ENCODE data around the gene SLC9A5.

Gene SLC9A5

GRCh38 chr16:67235816-67236562 lies 12.8 kb upstream of the SLC9A5 start:
- no peak for TF ChIP-seq CTCF (IDR thresholded peaks at IDR 0.05)
- DNase-seq (ENCODE audit: low spot score), result no peak
- no peak overlapping the region for H3K27ac ChIP-seq
- H3K4me3 ChIP-seq, result no peak overlapping the region

GRCh38 chr16:67236563-67237395 lies 12.0 kb upstream of the SLC9A5 start:
- no peak overlapping the region for H3K27ac ChIP-seq
- H3K4me3 ChIP-seq, result no peak overlapping the region
- TF ChIP-seq CTCF (IDR thresholded peaks at IDR 0.05), result no peak
- DNase-seq (ENCODE audit: low spot score), result peak; percentile 74

- no peak overlapping the region for H3K27ac ChIP-seq
- no peak for DNase-seq (ENCODE audit: low spot score)
- H3K4me3 ChIP-seq, result no peak overlapping the region
- no peak for TF ChIP-seq CTCF (IDR thresholded peaks at IDR 0.05)
Observed at GRCh38 chr16:67237396-67238277, 11.1 kb upstream of the SLC9A5 start.

- Histone ChIP-seq H3K27ac (no peak overlapping the region), H3K4me3 (no peak overlapping the region)
- TF ChIP-seq CTCF (IDR thresholded peaks at IDR 0.05), result no peak
- DNase-seq (ENCODE audit: low spot score), result no peak
Observed at GRCh38 chr16:67238278-67238575, 10.6 kb upstream of the SLC9A5 start.

GRCh38 chr16:67238806-67239470 lies 9.8 kb upstream of the SLC9A5 start:
- no peak for DNase-seq (ENCODE audit: low spot score)
- no peak for TF ChIP-seq CTCF (IDR thresholded peaks at IDR 0.05)
- no peak overlapping the region for H3K27ac ChIP-seq
- H3K4me3 ChIP-seq, result no peak overlapping the region

GRCh38 chr16:67240506-67240905 lies 8.3 kb upstream of the SLC9A5 start:
- no peak overlapping the region for H3K4me3 ChIP-seq
- DNase-seq (ENCODE audit: low spot score), result no peak
- TF ChIP-seq CTCF (IDR thresholded peaks at IDR 0.05), result no peak
- peak overlapping the region; percentile 74 to 88 for H3K27ac ChIP-seq

Measured in coronary artery (tissue), 2 donors.